SK-N-SH (cell line): ENCODE measurements around the gene PCSK5. TPM values are rescaled to one million over a fixed set of nuclear protein-coding genes. Genes with fewer than 3 reads are reported as not detected.

Experiments
- CTCF ChIA-PET: fragments of 300-600, 350-600 bp; formaldehyde crosslinking; extraction: SDS; loops from one replicate; lab custom pipeline; 2021; lab: Yijun Ruan, JAX
- POLR2A ChIA-PET: fragments of 350-600 bp; sonication (Branson Sonifier 250); formaldehyde crosslinking; extraction: SDS; loops from one replicate; lab custom pipeline; 2020; ENCODE audit warnings: antibody characterized with exemption, inconsistent platforms; lab: Yijun Ruan, JAX
- DNase-seq: peaks from one replicate; pipeline ENCODE4 v3.0.0; 2012
- H2AFZ ChIP-seq: fragments of 200-600 bp; sonication (generic); 2 replicates; pipeline ENCODE4 v1.8.1; 2016; ENCODE audit warnings: antibody characterized with exemption, mild to moderate bottlenecking, low read depth
- H3F3A ChIP-seq: fragments of 200-600 bp; sonication (generic); replicated peaks from 2 replicates; pipeline ENCODE3; 2016; ENCODE audit warnings: antibody characterized with exemption, mild to moderate bottlenecking; ENCODE audit not compliant: insufficient read depth
- H3K27ac ChIP-seq, 2 experiments: fragments of 200-500 bp in 1 of 2; fragments of 200-600 bp in 1 of 2; sonication (Bioruptor generic) in 1 of 2; sonication (generic), shearing (Covaris generic) in 1 of 2; 2 replicates each; pipeline versions ENCODE4 v1.5.1 to v1.6.1; 2014 to 2016; ENCODE audit warnings: low read depth in 2 of 2, inconsistent platforms in 1 of 2, low read length in 1 of 2, mild to moderate bottlenecking in 1 of 2, mixed read lengths in 1 of 2
- H3K27me3 ChIP-seq: fragments of 200-600 bp; sonication (generic), shearing (Covaris generic); 2 replicates; pipeline ENCODE4 v1.6.1; 2016; ENCODE audit warnings: mixed run types; ENCODE audit not compliant: insufficient read depth
- H3K36me3 ChIP-seq, 2 experiments: fragments of 200-500 bp in 1 of 2; fragments of 200-600 bp in 1 of 2; sonication (Bioruptor generic) in 1 of 2; sonication (generic) in 1 of 2; replicated peaks in 1 of 2; 2 replicates each; pipeline versions ENCODE3 to v1.5.1; 2014 to 2016; ENCODE audit warnings: low read length in 1 of 2, mild to moderate bottlenecking in 1 of 2; ENCODE audit not compliant: insufficient read depth in 2 of 2, control insufficient read depth in 1 of 2
- H3K4me1 ChIP-seq, 2 experiments: fragments of 200-500 bp in 1 of 2; fragments of 200-600 bp in 1 of 2; sonication (Bioruptor generic) in 1 of 2; sonication (generic), shearing (Covaris generic) in 1 of 2; 2 replicates each; pipeline versions ENCODE4 v1.5.1 to v1.6.1; 2014 to 2016; ENCODE audit warnings: low read depth in 1 of 2, low read length in 1 of 2, mixed run types in 1 of 2; ENCODE audit not compliant: insufficient read depth in 2 of 2, control insufficient read depth in 1 of 2
- H3K4me2 ChIP-seq: fragments of 200-600 bp; sonication (generic), shearing (Covaris generic); 2 replicates; pipeline ENCODE4 v1.6.1; 2017; ENCODE audit warnings: mixed run types
- H3K4me3 ChIP-seq, 2 experiments: fragments of 200-500 bp in 1 of 2; fragments of 200-600 bp in 1 of 2; sonication (Bioruptor generic) in 1 of 2; sonication (generic), shearing (Covaris generic) in 1 of 2; 2 replicates each; pipeline versions ENCODE4 v1.5.1 to v1.8.1; 2014 to 2016; ENCODE audit warnings: low read depth in 2 of 2, inconsistent platforms in 1 of 2, low read length in 1 of 2, mild to moderate bottlenecking in 1 of 2, mixed read lengths in 1 of 2, moderate library complexity in 1 of 2
- H3K79me2 ChIP-seq: fragments of 200-600 bp; sonication (generic); 2 replicates; pipeline ENCODE4 v1.8.1; 2017; ENCODE audit warnings: mild to moderate bottlenecking; ENCODE audit not compliant: insufficient read depth
- H3K9ac ChIP-seq: fragments of 200-600 bp; sonication (generic); 2 replicates; pipeline ENCODE4 v1.6.1; 2017; ENCODE audit warnings: mixed run types
- H3K9me2 ChIP-seq: fragments of 200-600 bp; sonication (generic); 2 replicates; pipeline ENCODE4 v1.6.1; 2017; ENCODE audit warnings: mixed run types
- H3K9me3 ChIP-seq: fragments of 200-600 bp; sonication (generic); 2 replicates; pipeline ENCODE4 v1.6.1; 2017; ENCODE audit warnings: mixed run types, mild to moderate bottlenecking, moderate library complexity
- H4K20me1 ChIP-seq: fragments of 200-600 bp; sonication (generic); 2 replicates; pipeline ENCODE4 v1.6.1; 2017; ENCODE audit warnings: mild to moderate bottlenecking, mixed run types; ENCODE audit not compliant: insufficient read depth
- CHD2 ChIP-seq: fragments of 150-350 bp; IDR thresholded peaks from 2 replicates; pipeline ENCODE4 v1.6.1; 2018; ENCODE audit warnings: low read length; ENCODE audit not compliant: partially characterized antibody
- ELF1 ChIP-seq: IDR thresholded peaks from 2 replicates; pipeline ENCODE4 v1.4.0; 2012
- EP300 ChIP-seq, 2 experiments: IDR thresholded peaks; 2 replicates each; pipeline versions ENCODE4 v1.4.0 to v1.6.1; 2012; ENCODE audit warnings: borderline replicate concordance in 1 of 2, low read depth in 1 of 2, low read length in 1 of 2
- FOXJ3 ChIP-seq: sonication (generic); formaldehyde crosslinking; IDR thresholded peaks from 2 replicates; pipeline ENCODE4 v1.5.1; 2020; ENCODE audit warnings: mild to moderate bottlenecking, missing genetic modification reagents
- FOXM1 ChIP-seq: IDR thresholded peaks from 2 replicates; pipeline ENCODE4 v1.4.0; 2012; ENCODE audit warnings: low read depth, mild to moderate bottlenecking
- GABPA ChIP-seq: IDR thresholded peaks from 2 replicates; pipeline ENCODE4 v1.4.0; 2012; ENCODE audit warnings: low read depth, mild to moderate bottlenecking
- GATA2 ChIP-seq: sonication (generic); formaldehyde crosslinking; IDR thresholded peaks from 2 replicates; pipeline ENCODE4 v1.5.0; 2020; ENCODE audit warnings: mild to moderate bottlenecking, missing genetic modification reagents
- MXI1 ChIP-seq: IDR thresholded peaks from 2 replicates; pipeline ENCODE4 v1.6.1; 2012; ENCODE audit warnings: mild to moderate bottlenecking, low read depth, low read length, improper control_type of control experiment
- NFIC ChIP-seq: IDR thresholded peaks from 2 replicates; pipeline ENCODE4 v1.4.0; 2012; ENCODE audit warnings: borderline replicate concordance
- NRF1 ChIP-seq: IDR thresholded peaks from 2 replicates; pipeline ENCODE4 v1.6.1; 2012; ENCODE audit warnings: low read depth, mild to moderate bottlenecking, low read length
- POLR2AphosphoS5 ChIP-seq: IDR thresholded peaks from 2 replicates; pipeline ENCODE4 v1.6.1; 2012; ENCODE audit warnings: low read depth, low read length
- RAD21 ChIP-seq: IDR thresholded peaks from 2 replicates; pipeline ENCODE4 v1.6.1; 2012; ENCODE audit warnings: mild to moderate bottlenecking, low read length
- RFX5 ChIP-seq: IDR thresholded peaks from 2 replicates; pipeline ENCODE4 v1.6.1; 2012; ENCODE audit warnings: mild to moderate bottlenecking, improper control_type of control experiment, low read length
- RXRA ChIP-seq: IDR thresholded peaks from 2 replicates; pipeline ENCODE4 v1.4.0; 2012; ENCODE audit warnings: low read depth, mild to moderate bottlenecking, borderline replicate concordance
- SMC3 ChIP-seq: IDR thresholded peaks from 2 replicates; pipeline ENCODE4 v1.6.1; 2012; ENCODE audit warnings: low read depth, low read length, improper control_type of control experiment
- TAF1 ChIP-seq: IDR thresholded peaks from 2 replicates; pipeline ENCODE4 v1.6.1; 2012; ENCODE audit warnings: low read depth, mild to moderate bottlenecking, low read length, moderate library complexity, borderline replicate concordance
- TCF12 ChIP-seq: IDR thresholded peaks from 2 replicates; pipeline ENCODE4 v1.4.0; 2012
- TEAD4 ChIP-seq: IDR thresholded peaks from 2 replicates; pipeline ENCODE4 v1.4.0; 2012; ENCODE audit warnings: mild to moderate bottlenecking, borderline replicate concordance; ENCODE audit not compliant: insufficient read depth
- WGBS: methylation state at CpG from one replicate; pipeline ENCODE4 v1.1.6; 2017; ENCODE audit warnings: low lambda C conversion rate; 5-methylcytosine and 5-hydroxymethylcytosine counted together
- polyA plus RNA-seq, 3 experiments: library from polyadenylated mRNA; depleted of rRNA; stranded (reverse); fragments of >200 nt; gene quantifications; 2 replicates each; pipeline ENCODE4 v1.2.3, GENCODE V29; 2012
- TF ChIP-seq, protein P1 (sequence below): fragments of 150-350 bp; IDR thresholded peaks from 2 replicates; pipeline ENCODE4 v1.6.1; 2017; ENCODE audit warnings: antibody characterized with exemption, low read length, low read depth, borderline replicate concordance
- TF ChIP-seq, protein P2 (sequence below): IDR thresholded peaks from 2 replicates; pipeline ENCODE4 v1.4.0; 2012; ENCODE audit warnings: low read depth, borderline replicate concordance

Gene PCSK5
- polyA plus RNA-seq, 1 of the 3 experiments (the other 2 are of a cell fraction) = 0.08 TPM

DNA sequence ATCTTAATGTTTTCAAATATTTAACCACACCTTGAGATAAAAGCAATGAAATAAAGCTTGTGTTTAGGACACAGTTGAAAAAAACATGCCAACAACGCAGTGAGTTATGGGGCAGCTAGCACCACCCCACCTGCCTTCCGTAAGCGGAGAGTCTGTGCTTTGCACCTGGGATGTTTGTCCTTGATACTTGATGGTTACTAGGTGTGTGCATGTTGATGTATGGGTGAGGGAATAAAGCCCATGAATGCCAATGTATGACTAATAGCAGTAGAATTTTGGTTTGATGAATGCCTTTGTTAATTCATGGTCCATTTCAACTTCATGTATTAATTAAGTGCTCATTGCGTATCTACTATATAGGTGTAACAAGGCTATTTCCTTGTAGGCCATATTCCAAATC, 74.0 kb downstream of the PCSK5 start:
- WGBS = 34% methylated on average over 4 of the region's 4 CpGs
- H3F3A ChIP-seq = no peaks in the 10 kb centered on the region
- no peak overlapping the region for H3K9ac ChIP-seq
- H3K4me3 ChIP-seq = no peak overlapping the region
- no peak for DNase-seq
- no peaks in the 10 kb centered on the region for H3K4me1 ChIP-seq
- no peaks in the 10 kb centered on the region for H4K20me1 ChIP-seq
- H3K4me2 ChIP-seq = no peak overlapping the region
- H2AFZ ChIP-seq = no peak overlapping the region
- no peaks in the 10 kb centered on the region for H3K27me3 ChIP-seq
- no peaks in the 10 kb centered on the region for H3K9me3 ChIP-seq
- ChIA-PET POLR2A (no interaction called here), CTCF (no interaction called here)
- H3K9me2 ChIP-seq = no peaks in the 10 kb centered on the region
- H3K79me2 ChIP-seq = no peaks in the 10 kb centered on the region
- H3K27ac ChIP-seq = no peak overlapping the region
- H3K36me3 ChIP-seq = no peaks in the 10 kb centered on the region
- TF ChIP-seq, protein P1, sequence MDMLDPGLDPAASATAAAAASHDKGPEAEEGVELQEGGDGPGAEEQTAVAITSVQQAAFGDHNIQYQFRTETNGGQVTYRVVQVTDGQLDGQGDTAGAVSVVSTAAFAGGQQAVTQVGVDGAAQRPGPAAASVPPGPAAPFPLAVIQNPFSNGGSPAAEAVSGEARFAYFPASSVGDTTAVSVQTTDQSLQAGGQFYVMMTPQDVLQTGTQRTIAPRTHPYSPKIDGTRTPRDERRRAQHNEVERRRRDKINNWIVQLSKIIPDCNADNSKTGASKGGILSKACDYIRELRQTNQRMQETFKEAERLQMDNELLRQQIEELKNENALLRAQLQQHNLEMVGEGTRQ = no peak
- TF ChIP-seq ELF1 = no peak
- no peak for TF ChIP-seq NFIC
- TF ChIP-seq TCF12 = no peak
- TF ChIP-seq MXI1 = no peak
- TF ChIP-seq RXRA = no peak
- no peak for TF ChIP-seq TEAD4
- no peak for TF ChIP-seq EP300 (IDR thresholded peaks at IDR 0.05; ENCODE audit: borderline replicate concordance in 1 of 2, low read depth in 1 of 2, low read length in 1 of 2)
- TF ChIP-seq CHD2 = no peak
- no peak for TF ChIP-seq GATA2 (CRISPR knock-in tag)

DNA sequence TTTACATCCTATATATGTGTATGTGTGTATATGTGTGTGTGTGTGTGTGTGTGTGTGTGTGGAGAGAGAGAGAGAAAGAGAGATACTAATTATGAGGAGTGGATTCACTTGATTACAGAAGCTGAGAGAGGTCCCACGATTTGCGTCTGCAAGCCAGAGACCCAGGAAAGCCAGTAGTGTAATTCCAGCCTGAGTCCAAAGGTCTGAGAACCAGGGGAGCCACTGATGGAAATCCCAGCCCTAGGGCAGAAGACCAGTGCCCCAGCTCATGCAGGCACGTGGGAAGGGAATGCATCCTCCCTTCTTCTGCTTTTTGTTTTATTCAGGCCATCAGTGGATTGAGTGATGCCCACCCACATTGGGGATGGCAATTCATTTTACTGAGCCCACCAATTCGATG, 74.8 kb downstream of the PCSK5 start:
- no peak for DNase-seq
- Histone ChIP-seq H2AFZ (no peak overlapping the region), H3K36me3 (no peaks in the 10 kb centered on the region), H3K79me2 (no peaks in the 10 kb centered on the region), H3K9ac (no peak overlapping the region), H3K4me2 (no peak overlapping the region), H4K20me1 (no peaks in the 10 kb centered on the region), H3K27ac (no peak overlapping the region), H3K4me3 (no peak overlapping the region), H3K4me1 (no peaks in the 10 kb centered on the region), H3K27me3 (no peaks in the 10 kb centered on the region), H3F3A (no peaks in the 10 kb centered on the region), H3K9me2 (no peaks in the 10 kb centered on the region), H3K9me3 (no peaks in the 10 kb centered on the region)
- WGBS = 10% methylated on average over 4 of the region's 4 CpGs
- POLR2A ChIA-PET = no interaction called here
- CTCF ChIA-PET = no interaction called here
- TF ChIP-seq NRF1 (no peak), RAD21 (no peak), RFX5 (no peak), GABPA (no peak), EP300 (IDR thresholded peaks at IDR 0.05; ENCODE audit: borderline replicate concordance in 1 of 2, low read depth in 1 of 2, low read length in 1 of 2) (no peak), POLR2AphosphoS5 (no peak), TAF1 (no peak), FOXM1 (no peak), CHD2 (no peak), FOXJ3 (CRISPR knock-in tag) (no peak), TCF12 (no peak), MXI1 (no peak), TEAD4 (no peak), NFIC (no peak), SMC3 (no peak)
- TF ChIP-seq, protein P2, sequence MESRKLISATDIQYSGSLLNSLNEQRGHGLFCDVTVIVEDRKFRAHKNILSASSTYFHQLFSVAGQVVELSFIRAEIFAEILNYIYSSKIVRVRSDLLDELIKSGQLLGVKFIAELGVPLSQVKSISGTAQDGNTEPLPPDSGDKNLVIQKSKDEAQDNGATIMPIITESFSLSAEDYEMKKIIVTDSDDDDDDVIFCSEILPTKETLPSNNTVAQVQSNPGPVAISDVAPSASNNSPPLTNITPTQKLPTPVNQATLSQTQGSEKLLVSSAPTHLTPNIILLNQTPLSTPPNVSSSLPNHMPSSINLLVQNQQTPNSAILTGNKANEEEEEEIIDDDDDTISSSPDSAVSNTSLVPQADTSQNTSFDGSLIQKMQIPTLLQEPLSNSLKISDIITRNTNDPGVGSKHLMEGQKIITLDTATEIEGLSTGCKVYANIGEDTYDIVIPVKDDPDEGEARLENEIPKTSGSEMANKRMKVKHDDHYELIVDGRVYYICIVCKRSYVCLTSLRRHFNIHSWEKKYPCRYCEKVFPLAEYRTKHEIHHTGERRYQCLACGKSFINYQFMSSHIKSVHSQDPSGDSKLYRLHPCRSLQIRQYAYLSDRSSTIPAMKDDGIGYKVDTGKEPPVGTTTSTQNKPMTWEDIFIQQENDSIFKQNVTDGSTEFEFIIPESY = no peak
